ENCODE data around the gene PHACTR3.

The PHACTR3 gene

DNA sequence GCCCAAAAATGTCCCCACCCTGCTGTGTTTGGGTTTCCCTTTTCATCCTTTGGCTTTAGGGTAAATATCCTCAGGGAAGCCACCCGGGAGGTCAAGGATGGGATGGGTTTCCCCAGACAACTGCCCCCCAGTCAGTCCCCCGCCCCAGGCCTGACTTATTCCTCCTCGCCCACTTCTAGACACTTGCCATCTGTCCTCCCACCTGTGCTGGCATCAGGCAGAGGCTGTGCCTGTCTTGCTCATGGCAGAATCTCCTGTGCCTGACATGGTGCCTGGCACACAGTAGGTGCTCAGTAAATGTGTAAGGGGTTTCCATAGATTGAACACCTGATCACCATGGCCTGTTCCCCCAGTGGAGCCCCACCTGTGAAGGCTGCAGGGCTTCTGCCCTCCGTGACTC is 141.8 kb downstream of the PHACTR3 start:
- in situ Hi-C loops (cut with MboI; ENCODE audit: low pct_unique_long_range_greater_than_20kb, low sequenced_read_pairs, unreplicated experiment), result loop anchor here (25.0 kb wide), 1 partner anchor 134 kb away; the partner anchor contains the start of gene PHACTR3
- TF ChIP-seq, protein P1, sequence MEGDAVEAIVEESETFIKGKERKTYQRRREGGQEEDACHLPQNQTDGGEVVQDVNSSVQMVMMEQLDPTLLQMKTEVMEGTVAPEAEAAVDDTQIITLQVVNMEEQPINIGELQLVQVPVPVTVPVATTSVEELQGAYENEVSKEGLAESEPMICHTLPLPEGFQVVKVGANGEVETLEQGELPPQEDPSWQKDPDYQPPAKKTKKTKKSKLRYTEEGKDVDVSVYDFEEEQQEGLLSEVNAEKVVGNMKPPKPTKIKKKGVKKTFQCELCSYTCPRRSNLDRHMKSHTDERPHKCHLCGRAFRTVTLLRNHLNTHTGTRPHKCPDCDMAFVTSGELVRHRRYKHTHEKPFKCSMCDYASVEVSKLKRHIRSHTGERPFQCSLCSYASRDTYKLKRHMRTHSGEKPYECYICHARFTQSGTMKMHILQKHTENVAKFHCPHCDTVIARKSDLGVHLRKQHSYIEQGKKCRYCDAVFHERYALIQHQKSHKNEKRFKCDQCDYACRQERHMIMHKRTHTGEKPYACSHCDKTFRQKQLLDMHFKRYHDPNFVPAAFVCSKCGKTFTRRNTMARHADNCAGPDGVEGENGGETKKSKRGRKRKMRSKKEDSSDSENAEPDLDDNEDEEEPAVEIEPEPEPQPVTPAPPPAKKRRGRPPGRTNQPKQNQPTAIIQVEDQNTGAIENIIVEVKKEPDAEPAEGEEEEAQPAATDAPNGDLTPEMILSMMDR (IDR thresholded peaks at IDR 0.05; ENCODE audit: extremely low read depth, insufficient read depth, missing control alignments), result no peak
- DNase-seq (ENCODE audit: low spot score), result no peak

DNA sequence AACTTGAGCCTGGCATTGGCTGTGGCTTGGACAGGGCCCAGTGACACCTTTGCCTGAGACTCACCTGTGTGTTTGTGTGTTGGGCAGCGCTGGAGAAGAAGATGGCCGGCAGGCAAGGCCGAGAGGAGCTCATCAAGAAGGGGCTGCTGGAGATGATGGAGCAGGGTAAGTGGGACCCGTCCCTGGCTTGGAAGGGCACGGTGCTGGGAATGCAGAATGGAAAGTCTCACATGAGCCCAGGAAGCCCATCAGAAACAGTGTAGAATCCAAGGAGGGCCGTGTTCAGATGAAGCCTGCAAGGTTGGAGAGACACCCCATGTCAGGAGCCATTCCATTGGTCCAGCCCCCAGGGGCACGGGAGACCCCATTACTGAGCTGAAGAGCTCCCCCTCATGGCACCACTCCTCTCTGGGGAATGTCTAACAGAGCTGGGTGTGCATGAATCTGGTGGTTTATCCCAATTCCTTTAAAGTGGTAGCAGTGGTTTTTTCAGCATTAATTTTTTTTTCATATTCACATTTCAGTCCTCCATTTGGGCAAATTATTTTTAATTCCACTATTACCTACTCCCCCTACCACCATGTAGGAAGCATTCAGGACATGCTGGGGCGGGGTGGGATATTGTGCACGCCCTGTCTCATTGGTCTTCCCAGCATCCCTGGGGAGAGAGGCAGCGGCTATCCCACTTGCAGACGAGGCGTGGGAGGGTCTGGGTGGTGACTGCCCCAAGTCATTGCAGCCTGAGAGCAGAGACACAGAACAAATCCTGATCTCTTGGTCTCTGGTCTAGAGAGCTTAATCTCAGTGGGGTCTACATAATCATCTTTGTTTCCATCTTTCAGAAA is 143.6 kb downstream of the PHACTR3 start:
- TF ChIP-seq, protein P1 (IDR thresholded peaks at IDR 0.05; ENCODE audit: extremely low read depth, insufficient read depth, missing control alignments), result no peak
- in situ Hi-C loops (cut with MboI; ENCODE audit: low pct_unique_long_range_greater_than_20kb, low sequenced_read_pairs, unreplicated experiment), result loop anchor here (25.0 kb wide), 1 partner anchor 136 kb away; the partner anchor contains the start of gene PHACTR3
- DNase-seq (ENCODE audit: low spot score), result no peak

DNA sequence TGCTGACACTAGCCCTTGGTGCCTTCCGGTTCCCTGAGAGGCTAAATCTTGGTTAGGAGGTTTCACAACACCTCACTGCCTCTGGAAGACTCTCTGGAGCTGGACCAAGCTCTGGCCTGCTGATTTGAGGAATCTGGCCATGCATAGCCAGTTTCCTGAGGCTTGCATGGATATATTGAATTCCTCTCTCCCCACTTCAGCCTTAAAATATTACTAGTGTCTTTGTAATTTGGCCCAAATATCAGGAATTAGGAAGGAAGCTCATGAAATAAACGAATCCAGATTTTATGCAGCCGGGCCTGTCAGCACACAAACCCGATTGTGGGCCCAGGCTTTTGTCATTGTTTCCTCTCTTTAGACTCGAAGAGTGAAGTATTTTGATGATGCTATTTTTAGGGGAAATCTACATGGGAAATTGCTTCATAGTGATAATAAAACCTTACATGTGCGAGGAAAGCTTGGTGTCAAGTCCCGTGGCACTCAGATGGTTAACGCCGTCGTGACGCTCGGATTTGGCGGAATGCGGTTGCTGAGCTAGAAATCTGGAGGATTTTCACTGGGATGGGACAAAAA is 144.4 kb downstream of the PHACTR3 start:
- TF ChIP-seq, protein P1 (IDR thresholded peaks at IDR 0.05; ENCODE audit: extremely low read depth, insufficient read depth, missing control alignments), result no peak
- DNase-seq (ENCODE audit: low spot score), result no peak
- in situ Hi-C loops (cut with MboI; ENCODE audit: low pct_unique_long_range_greater_than_20kb, low sequenced_read_pairs, unreplicated experiment), result loop anchor here (25.0 kb wide), 1 partner anchor 136 kb away; the partner anchor contains the start of gene PHACTR3

DNA sequence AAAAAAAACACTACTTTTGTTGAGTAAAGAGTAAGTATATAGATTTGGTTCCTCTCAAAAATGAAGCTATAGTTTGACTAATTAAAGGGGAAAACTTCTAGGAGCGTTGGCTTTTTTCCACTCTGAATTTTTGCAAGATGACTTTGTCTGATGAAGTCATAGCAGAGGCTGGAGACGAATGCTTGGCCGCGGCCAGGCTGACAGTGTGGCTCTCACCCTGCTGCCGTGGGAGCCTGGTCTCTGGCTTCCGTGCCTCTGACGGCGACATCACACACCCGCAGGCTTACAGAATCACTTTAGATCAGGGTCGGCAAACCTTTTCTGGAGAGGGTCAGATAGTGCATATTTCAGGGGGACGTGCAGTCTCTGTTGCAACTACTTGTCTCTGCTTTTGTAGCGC is 145.0 kb downstream of the PHACTR3 start:
- DNase-seq (ENCODE audit: low spot score), result no peak
- in situ Hi-C loops (cut with MboI; ENCODE audit: low pct_unique_long_range_greater_than_20kb, low sequenced_read_pairs, unreplicated experiment), result loop anchor here (25.0 kb wide), 1 partner anchor 137 kb away; the partner anchor contains the start of gene PHACTR3
- TF ChIP-seq, protein P1 (IDR thresholded peaks at IDR 0.05; ENCODE audit: extremely low read depth, insufficient read depth, missing control alignments), result no peak

DNA sequence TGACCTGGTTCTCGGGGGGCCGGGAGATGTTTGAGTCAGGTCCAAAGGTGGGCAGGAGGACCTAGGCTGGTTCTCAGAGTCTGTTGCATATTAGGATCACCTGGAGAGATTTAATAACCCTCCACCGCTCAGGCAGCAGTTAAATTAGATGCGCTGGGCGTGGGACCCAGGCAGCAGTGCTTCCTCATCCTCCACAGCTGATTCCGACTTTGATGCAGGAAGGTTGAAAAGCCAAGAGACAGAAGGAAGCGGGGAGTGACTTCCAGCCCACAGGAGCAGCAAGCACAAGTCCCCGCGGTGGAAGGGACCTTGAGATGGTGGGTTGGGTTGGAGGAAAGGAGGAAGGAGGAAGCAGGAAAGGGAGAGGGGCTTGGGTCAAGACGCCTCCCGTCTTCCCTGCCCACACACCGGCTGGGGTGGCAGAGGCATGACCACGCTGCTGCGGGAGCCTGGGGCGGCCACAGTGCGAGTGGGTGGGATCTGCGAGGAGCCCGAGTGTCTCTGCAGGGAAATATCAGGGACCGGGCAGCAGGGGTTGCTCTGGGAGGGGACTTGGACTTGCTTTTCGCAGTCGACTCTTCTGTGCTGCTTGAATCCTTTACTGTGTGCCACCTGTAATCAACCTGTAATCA is 146.0 kb downstream of the PHACTR3 start:
- no peak for DNase-seq (ENCODE audit: low spot score)
- in situ Hi-C loops (cut with MboI; ENCODE audit: low pct_unique_long_range_greater_than_20kb, low sequenced_read_pairs, unreplicated experiment), result no loop called here
- TF ChIP-seq, protein P1 (IDR thresholded peaks at IDR 0.05; ENCODE audit: extremely low read depth, insufficient read depth, missing control alignments), result no peak

DNA sequence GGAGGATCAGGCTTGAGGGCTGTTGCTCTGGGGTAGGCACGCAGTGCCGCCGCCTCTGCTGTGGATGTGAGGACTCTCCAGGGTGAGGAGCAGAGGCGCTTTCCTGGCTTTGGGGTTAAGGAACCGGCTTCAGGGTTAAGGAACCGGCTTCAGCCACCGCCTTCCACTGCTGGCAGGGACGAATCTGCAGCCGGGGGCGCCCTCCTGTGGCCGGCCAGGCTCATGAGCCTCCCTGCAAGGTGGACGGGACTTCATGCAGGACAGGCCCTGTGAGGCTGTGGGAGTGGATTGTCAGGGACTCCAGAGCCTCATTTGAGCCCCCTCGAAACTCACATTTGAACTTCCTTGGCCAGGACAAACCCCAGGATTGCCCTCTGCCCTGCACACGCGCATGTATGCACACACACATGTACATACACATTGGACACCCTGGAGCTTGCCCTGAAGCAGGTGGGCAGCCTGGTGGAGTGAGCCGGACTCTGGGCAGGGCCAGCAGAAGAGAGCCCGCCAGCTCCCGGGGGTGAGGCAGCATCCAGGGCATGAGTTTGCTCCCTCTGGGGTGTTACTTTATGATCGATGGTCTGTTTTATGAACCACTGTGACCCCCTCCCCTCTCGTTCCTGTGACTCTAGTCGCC is 146.9 kb downstream of the PHACTR3 start:
- in situ Hi-C loops (cut with MboI; ENCODE audit: low pct_unique_long_range_greater_than_20kb, low sequenced_read_pairs, unreplicated experiment), result no loop called here
- DNase-seq (ENCODE audit: low spot score), result peak; percentile 86
- TF ChIP-seq, protein P1 (IDR thresholded peaks at IDR 0.05; ENCODE audit: extremely low read depth, insufficient read depth, missing control alignments), result peak; percentile 92

Data from GM13977 (cell line).